Keratinocyte (primary cell): ENCODE results near the gene LHPP. TPM values are rescaled to one million over a fixed set of nuclear protein-coding genes. Genes with fewer than 3 reads are reported as not detected.

Experiments used
- DNase-seq: peaks from one replicate; pipeline ENCODE4 v3.0.0-alpha.2; 2011; ENCODE audit warnings: low read depth, missing footprints, low spot score
- FAIRE-seq: peaks from 2 replicates; lab custom pipeline; 2011; peaks lifted over from hg19 to GRCh38; lab: Jason Lieb, UNC
- H2AFZ ChIP-seq: 2 replicates; pipeline ENCODE4 v1.6.0; 2012; ENCODE audit warnings: low read length, control low read depth, inconsistent platforms; ENCODE audit not compliant: control insufficient read depth
- H3K27ac ChIP-seq: 2 replicates; pipeline ENCODE4 v1.5.1; 2011; ENCODE audit warnings: low read length; ENCODE audit not compliant: control insufficient read depth, insufficient read depth
- H3K27me3 ChIP-seq: 3 replicates; pipeline ENCODE4 v1.6.0; 2011; ENCODE audit warnings: low read length; ENCODE audit not compliant: control insufficient read depth, insufficient read depth; ENCODE audit errors: extremely low read depth
- H3K36me3 ChIP-seq, 2 experiments: 2 replicates in 1 of 2; 3 replicates in 1 of 2; pipeline ENCODE4 v1.5.1; 2011; ENCODE audit warnings: low read length in 2 of 2, mild to moderate bottlenecking in 1 of 2; ENCODE audit not compliant: control insufficient read depth in 2 of 2, insufficient read depth in 2 of 2; ENCODE audit errors: extremely low read depth in 1 of 2
- H3K4me1 ChIP-seq: 3 replicates; pipeline ENCODE4 v1.5.1; 2011; ENCODE audit warnings: low read length; ENCODE audit not compliant: control insufficient read depth, insufficient read depth; ENCODE audit errors: extremely low read depth
- H3K4me2 ChIP-seq: 3 replicates; pipeline ENCODE4 v1.6.0; 2011; ENCODE audit warnings: low read depth, low read length; ENCODE audit not compliant: control insufficient read depth, insufficient read depth; ENCODE audit errors: extremely low read depth
- H3K4me3 ChIP-seq, 3 experiments: fragments of 200-600 bp in 1 of 3; sonication (generic) in 1 of 3; 2 replicates in 2 of 3; 3 replicates in 1 of 3; pipeline ENCODE4 v1.5.1; 2011 to 2016; ENCODE audit warnings: low read length in 3 of 3, mild to moderate bottlenecking in 3 of 3, control low read depth in 2 of 3, inconsistent platforms in 1 of 3, low read depth in 1 of 3, mixed read lengths in 1 of 3, mixed run types in 1 of 3, moderate library complexity in 1 of 3; ENCODE audit not compliant: control insufficient read depth in 2 of 3, insufficient read depth in 2 of 3; ENCODE audit errors: extremely low read depth in 1 of 3
- H3K79me2 ChIP-seq: 2 replicates; pipeline ENCODE4 v1.6.0; 2012; ENCODE audit warnings: low read length; ENCODE audit not compliant: control insufficient read depth, insufficient read depth
- H3K9ac ChIP-seq: 3 replicates; pipeline ENCODE4 v1.6.0; 2011; ENCODE audit warnings: low read length; ENCODE audit not compliant: control insufficient read depth, insufficient read depth; ENCODE audit errors: extremely low read depth
- H3K9me1 ChIP-seq: 3 replicates; pipeline ENCODE4 v1.6.0; 2011; ENCODE audit warnings: low read length; ENCODE audit not compliant: control insufficient read depth, insufficient read depth; ENCODE audit errors: extremely low read depth
- H3K9me3 ChIP-seq: 2 replicates; pipeline ENCODE4 v1.5.1; 2012; ENCODE audit warnings: low read depth, low read length; ENCODE audit not compliant: control insufficient read depth
- H4K20me1 ChIP-seq: 3 replicates; pipeline ENCODE4 v1.6.0; 2011; ENCODE audit warnings: low read length; ENCODE audit not compliant: control insufficient read depth, insufficient read depth; ENCODE audit errors: extremely low read depth
- EZH2 ChIP-seq: IDR thresholded peaks from one replicate; pipeline ENCODE4 v1.6.1; 2012; ENCODE audit warnings: inconsistent platforms, mild to moderate bottlenecking, low read length, moderate library complexity
- dilution Hi-C: fragments of 300-500 bp; cut with MboI; formaldehyde crosslinking; loops from one replicate; pipeline ENCODE4 v1.7.0; 2020; ENCODE audit warnings: low sequenced_read_pairs; ENCODE audit not compliant: extremely low pct_ligation_motif_present
- polyA plus RNA-seq, 5 experiments: library from polyadenylated mRNA; depleted of rRNA in 3 of 5; stranded (reverse) in 3 of 5; stranded (forward) in 1 of 5; unstranded in 1 of 5; fragments of >200 nt; gene quantifications; 1 replicate in 1 of 5; 2 replicates in 3 of 5; 3 replicates in 1 of 5; pipeline versions ENCODE4 v1.2.1 to v1.2.3, GENCODE V29; 2011 to 2012; ENCODE audit warnings: missing spikeins in 2 of 5, low read depth in 1 of 5, low replicate concordance in 1 of 5
- TF ChIP-seq, protein P1 (sequence below), 3 experiments: IDR thresholded peaks in 1 of 3; conservative IDR thresholded peaks in 1 of 3; optimal IDR thresholded peaks in 1 of 3; 2 replicates in 2 of 3; 3 replicates in 1 of 3; pipeline versions ENCODE3 to v1.5.1; 2011; ENCODE audit warnings: low read length in 3 of 3, mild to moderate bottlenecking in 3 of 3, moderate library complexity in 2 of 3, control low read depth in 1 of 3, inconsistent platforms in 1 of 3; ENCODE audit not compliant: insufficient read depth in 2 of 3; ENCODE audit errors: extremely low read depth in 1 of 3

LHPP gene
- polyA plus RNA-seq, 1 donor (not counting 4 experiments of a cell fraction or from before 2014, with no cell fraction given) = 13.1 TPM

DNA sequence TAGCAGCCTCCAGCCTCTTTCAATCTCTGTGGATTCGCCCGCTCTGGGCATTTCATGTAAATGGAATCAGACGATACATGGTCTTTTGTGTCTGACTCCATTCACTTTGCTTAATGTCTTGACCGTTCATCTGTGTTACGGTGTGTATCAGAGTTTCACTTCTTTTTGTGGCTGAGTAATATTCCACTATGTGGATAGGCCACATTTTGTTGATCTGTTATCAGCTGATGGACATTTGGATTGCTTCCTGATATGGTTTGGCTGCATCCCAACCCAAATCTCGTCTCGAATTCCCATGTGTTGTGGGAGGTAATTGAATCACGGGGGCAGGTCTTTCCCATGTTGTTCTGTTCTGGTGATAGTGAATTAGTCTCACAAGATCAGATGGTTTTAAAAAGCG is 109.0 kb downstream of the LHPP start:
- Histone ChIP-seq H3K9me3 (no peaks in the 10 kb centered on the region), H4K20me1 (no peaks in the 10 kb centered on the region), H3K4me1 (no peaks in the 10 kb centered on the region), H3K79me2 (no peaks in the 10 kb centered on the region), H2AFZ (no peak overlapping the region), H3K4me2 (no peak overlapping the region), H3K9ac (no peak overlapping the region), H3K9me1 (no peaks in the 10 kb centered on the region), H3K4me3 (no peak overlapping the region), H3K36me3 (no peaks in the 10 kb centered on the region), H3K27me3 (no peaks in the 10 kb centered on the region), H3K27ac (no peak overlapping the region)
- dilution Hi-C loops = no loop called here
- FAIRE-seq = no peak
- TF ChIP-seq EZH2 = no peak
- TF ChIP-seq, protein P1, sequence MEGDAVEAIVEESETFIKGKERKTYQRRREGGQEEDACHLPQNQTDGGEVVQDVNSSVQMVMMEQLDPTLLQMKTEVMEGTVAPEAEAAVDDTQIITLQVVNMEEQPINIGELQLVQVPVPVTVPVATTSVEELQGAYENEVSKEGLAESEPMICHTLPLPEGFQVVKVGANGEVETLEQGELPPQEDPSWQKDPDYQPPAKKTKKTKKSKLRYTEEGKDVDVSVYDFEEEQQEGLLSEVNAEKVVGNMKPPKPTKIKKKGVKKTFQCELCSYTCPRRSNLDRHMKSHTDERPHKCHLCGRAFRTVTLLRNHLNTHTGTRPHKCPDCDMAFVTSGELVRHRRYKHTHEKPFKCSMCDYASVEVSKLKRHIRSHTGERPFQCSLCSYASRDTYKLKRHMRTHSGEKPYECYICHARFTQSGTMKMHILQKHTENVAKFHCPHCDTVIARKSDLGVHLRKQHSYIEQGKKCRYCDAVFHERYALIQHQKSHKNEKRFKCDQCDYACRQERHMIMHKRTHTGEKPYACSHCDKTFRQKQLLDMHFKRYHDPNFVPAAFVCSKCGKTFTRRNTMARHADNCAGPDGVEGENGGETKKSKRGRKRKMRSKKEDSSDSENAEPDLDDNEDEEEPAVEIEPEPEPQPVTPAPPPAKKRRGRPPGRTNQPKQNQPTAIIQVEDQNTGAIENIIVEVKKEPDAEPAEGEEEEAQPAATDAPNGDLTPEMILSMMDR (optimal IDR thresholded peaks at IDR 0.05 in 1 of 3, IDR thresholded peaks at IDR 0.05 in 1 of 3, conservative IDR thresholded peaks at IDR 0.05 in 1 of 3; ENCODE audit: extremely low read depth in 1 of 3, insufficient read depth in 2 of 3, low read length in 3 of 3) = no peak
- no peak for DNase-seq

DNA sequence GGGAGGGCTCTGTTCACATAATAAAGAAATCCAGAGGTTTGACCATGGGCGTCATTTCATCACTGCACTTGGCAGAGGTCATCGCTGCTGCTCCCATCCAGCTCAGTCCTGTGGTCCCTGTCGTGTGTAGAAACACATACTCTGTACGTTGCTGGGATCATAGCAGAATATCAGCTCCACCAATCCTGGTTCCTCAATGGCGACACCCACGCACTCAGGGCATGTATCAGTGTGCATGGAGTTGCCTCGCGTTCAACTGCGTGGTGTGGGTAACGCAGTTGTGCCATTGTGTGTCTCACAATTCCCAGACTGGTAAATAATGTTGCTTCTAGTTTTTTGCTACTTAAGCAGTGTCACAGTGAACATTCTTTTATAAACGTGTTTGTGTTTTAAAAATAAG is 111.1 kb downstream of the LHPP start:
- Histone ChIP-seq H3K4me2 (no peak overlapping the region), H3K9me1 (no peaks in the 10 kb centered on the region)
- FAIRE-seq = no peak

More for the DNA sequence above, 111.1 kb downstream of the LHPP start:
- TF ChIP-seq, protein P1 (optimal IDR thresholded peaks at IDR 0.05 in 1 of 3, IDR thresholded peaks at IDR 0.05 in 1 of 3, conservative IDR thresholded peaks at IDR 0.05 in 1 of 3; ENCODE audit: extremely low read depth in 1 of 3, insufficient read depth in 2 of 3, low read length in 3 of 3) = no peak
- no peak for TF ChIP-seq EZH2
- H2AFZ ChIP-seq = no peak overlapping the region
- no peak for DNase-seq
- no peaks in the 10 kb centered on the region for H3K4me1 ChIP-seq
- no peaks in the 10 kb centered on the region for H3K9me3 ChIP-seq
- dilution Hi-C loops = no loop called here
- no peaks in the 10 kb centered on the region for H3K79me2 ChIP-seq
- H3K27ac ChIP-seq = no peak overlapping the region
- no peaks in the 10 kb centered on the region for H3K27me3 ChIP-seq
- no peaks in the 10 kb centered on the region for H3K36me3 ChIP-seq
- no peak overlapping the region for H3K9ac ChIP-seq
- H4K20me1 ChIP-seq = no peaks in the 10 kb centered on the region
- no peak overlapping the region for H3K4me3 ChIP-seq
